Activated B cell treated with CpG ODN at 0.5 μM for 24 hours (primary cell): ENCODE data around the gene BCR. TPM values are rescaled to one million over a fixed set of nuclear protein-coding genes. Genes with fewer than 3 reads are reported as not detected.
A peak's percentile ranks its signal among the peaks of the same experiment; 100 is the strongest.

ENCODE experiments used
- ATAC-seq: fragments of 200-7000 bp; cut with Tn5 transposase; one replicate; pipeline ENCODE4 v1.10.0; 2021; ENCODE audit warnings: low read depth, mild to moderate bottlenecking, moderate library complexity
- CTCF ChIA-PET: fragments of 350-600 bp; sonication (Branson Sonifier 250); formaldehyde crosslinking; loops from one replicate; lab custom pipeline; 2021; ENCODE audit warnings: antibody characterized with exemption; lab: Charles Lee
- POLR2A ChIA-PET: fragments of 350-600 bp; sonication (Branson Sonifier 250); formaldehyde crosslinking; loops from one replicate; lab custom pipeline; 2021; ENCODE audit warnings: antibody characterized with exemption; lab: Charles Lee
- DNase-seq: peaks from one replicate; pipeline ENCODE4 v3.0.0; 2022
- H3K27ac Mint-ChIP-seq: one replicate; pipeline ENCODE4 v1.8.0; 2020; ENCODE audit warnings: mixed read lengths
- H3K27me3 Mint-ChIP-seq: one replicate; pipeline ENCODE4 v1.8.0; 2021; ENCODE audit warnings: mixed read lengths
- H3K36me3 Mint-ChIP-seq: one replicate; pipeline ENCODE4 v1.8.0; 2021; ENCODE audit warnings: low read depth, mixed read lengths
- H3K4me1 Mint-ChIP-seq: one replicate; pipeline ENCODE4 v1.8.0; 2021; ENCODE audit warnings: mixed read lengths
- H3K4me3 Mint-ChIP-seq: one replicate; pipeline ENCODE4 v1.8.0; 2020; ENCODE audit warnings: mild to moderate bottlenecking, mixed read lengths
- H3K9me3 Mint-ChIP-seq: one replicate; pipeline ENCODE4 v1.8.0; 2020; ENCODE audit warnings: mixed read lengths
- CTCF ChIP-seq: fragments of 200-600 bp; IDR thresholded peaks from one replicate; pipeline ENCODE4 v1.8.0; 2022; ENCODE audit warnings: antibody characterized with exemption, mild to moderate bottlenecking
- intact Hi-C: fragments of 100-400 bp; cut with micrococcal nuclease; formaldehyde crosslinking; loops from one replicate; pipeline ENCODE4 v1.15.1; 2024
- total RNA-seq: library from RNA; stranded (reverse); gene quantifications from 2 replicates; pipeline ENCODE4 v1.2.3, GENCODE V29; 2022

The BCR gene
- total RNA-seq, 1 donor from 2014 or later = 20.9 TPM

- DNase-seq (no peak), ATAC-seq (no peak)
- intact Hi-C loops = no loop called here
- H3K9me3 Mint-ChIP-seq = no peaks in the 10 kb centered on the region
- peaks cover 15% of the 10 kb centered on the region for H3K36me3 Mint-ChIP-seq
- H3K27ac Mint-ChIP-seq = peak overlapping the region; percentile 77
- peak overlapping the region; percentile 56 for H3K4me3 Mint-ChIP-seq
- CTCF ChIA-PET = interaction anchor here (0.9 to 1.6 kb wide), 4 partner anchors 20 to 301 kb away, joined by 3 to 4 read pairs (median 3); no protein-coding TSS in a partner anchor
- POLR2A ChIA-PET = interaction anchor here (0.5 to 2.0 kb wide), 5 partner anchors 50 to 131 kb away, joined by 3 to 6 read pairs (median 3); no protein-coding TSS in a partner anchor
- peaks cover 2% of the 10 kb centered on the region for H3K27me3 Mint-ChIP-seq
- TF ChIP-seq CTCF = no peak
- peaks cover 33% of the 10 kb centered on the region for H3K4me1 Mint-ChIP-seq
Observed at GRCh38 chr22:23270212-23270733, 90.0 kb downstream of the BCR start.

GRCh38 chr22:23270798-23271596 is 90.7 kb downstream of the BCR start:
- no peak for TF ChIP-seq CTCF
- ATAC-seq (no peak), DNase-seq (no peak)
- Mint-ChIP-seq H3K9me3 (no peaks in the 10 kb centered on the region), H3K4me3 (no peak overlapping the region), H3K36me3 (peaks cover 18% of the 10 kb centered on the region), H3K27ac (no peak overlapping the region), H3K27me3 (peaks cover 2% of the 10 kb centered on the region), H3K4me1 (peaks cover 38% of the 10 kb centered on the region)
- ChIA-PET POLR2A (interaction anchor here (0.7 to 2.0 kb wide), 2 partner anchors 51 to 132 kb away, joined by 3 to 6 read pairs; no protein-coding TSS in a partner anchor), CTCF (interaction anchor here (0.9 to 3.0 kb wide), 2 partner anchors 11 to 91 kb away, joined by 3 to 9 read pairs; no protein-coding TSS in a partner anchor)
- intact Hi-C loops = no loop called here

GRCh38 chr22:23271597-23271908 is 91.2 kb downstream of the BCR start:
- peaks cover 2% of the 10 kb centered on the region for H3K27me3 Mint-ChIP-seq
- H3K9me3 Mint-ChIP-seq = no peaks in the 10 kb centered on the region
- DNase-seq (no peak), ATAC-seq (no peak)
- CTCF ChIA-PET = interaction anchor here (3.0 kb wide), 1 partner anchor 10 kb away, joined by 9 read pairs; no protein-coding TSS in a partner anchor
- TF ChIP-seq CTCF = no peak
- H3K36me3 Mint-ChIP-seq = peaks cover 18% of the 10 kb centered on the region
- H3K27ac Mint-ChIP-seq = no peak overlapping the region
- intact Hi-C loops = no loop called here
- peaks cover 41% of the 10 kb centered on the region for H3K4me1 Mint-ChIP-seq
- no peak overlapping the region for H3K4me3 Mint-ChIP-seq
- POLR2A ChIA-PET = no interaction called here

- Mint-ChIP-seq H3K4me1 (peaks cover 49% of the 10 kb centered on the region), H3K27ac (no peak overlapping the region), H3K27me3 (peaks cover 2% of the 10 kb centered on the region), H3K9me3 (no peaks in the 10 kb centered on the region), H3K36me3 (peaks cover 18% of the 10 kb centered on the region), H3K4me3 (no peak overlapping the region)
- no peak for DNase-seq
- CTCF ChIA-PET = interaction anchor here (3.0 kb wide), 1 partner anchor 9 kb away, joined by 9 read pairs; no protein-coding TSS in a partner anchor
- intact Hi-C loops = no loop called here
- ATAC-seq = no peak
- TF ChIP-seq CTCF = no peak
- POLR2A ChIA-PET = no interaction called here
Observed at GRCh38 chr22:23272371-23272770, 92.1 kb downstream of the BCR start.

- H3K27ac Mint-ChIP-seq = no peak overlapping the region
- POLR2A ChIA-PET = no interaction called here
Observed at GRCh38 chr22:23272834-23273233, 92.5 kb downstream of the BCR start.

More at GRCh38 chr22:23272834-23273233, 92.5 kb downstream of the BCR start:
- CTCF ChIA-PET = interaction anchor here (3.0 kb wide), 1 partner anchor 9 kb away, joined by 9 read pairs; no protein-coding TSS in a partner anchor
- TF ChIP-seq CTCF = no peak
- H3K9me3 Mint-ChIP-seq = no peaks in the 10 kb centered on the region
- H3K4me1 Mint-ChIP-seq = peaks cover 52% of the 10 kb centered on the region
- no peak for DNase-seq
- intact Hi-C loops = no loop called here
- no peak for ATAC-seq
- peaks cover 2% of the 10 kb centered on the region for H3K27me3 Mint-ChIP-seq
- no peak overlapping the region for H3K4me3 Mint-ChIP-seq
- H3K36me3 Mint-ChIP-seq = peaks cover 18% of the 10 kb centered on the region
